HepG2 (cell line): Measurements from ENCODE around the gene TPM2. TPM values are rescaled to one million over a fixed set of nuclear protein-coding genes. Genes with fewer than 3 reads are reported as not detected.

Experiments used
- ATAC-seq: fragments of 200-7000 bp; cut with Tn5 transposase; 3 replicates; pipeline ENCODE4 v1.9.1; 2020; ENCODE audit warnings: mild to moderate bottlenecking, moderate library complexity
- BruUV-seq: library from RNA; stranded (reverse); fragments of 400-500 nt; replicated peaks from 2 replicates; lab custom pipeline; 2021; lab: Mats Ljungman, UMichigan
- CTCF ChIA-PET: fragments of 300-600 bp; formaldehyde crosslinking; extraction: SDS; loops from one replicate; lab custom pipeline; 2021; ENCODE audit warnings: low total read pairs, inconsistent platforms, low intra/inter-chr PET ratio; lab: Yijun Ruan, JAX
- POLR2A ChIA-PET: fragments of 350-600 bp; sonication (Branson Sonifier 250); formaldehyde crosslinking; loops from one replicate; lab custom pipeline; 2020; ENCODE audit warnings: antibody characterized with exemption, inconsistent platforms; lab: Yijun Ruan, JAX
- DNase-seq: peaks from one replicate; pipeline ENCODE4 v3.0.0-alpha.2; 2015; ENCODE audit warnings: low spot score
- FAIRE-seq: peaks from 3 replicates; lab custom pipeline; 2011; peaks lifted over from hg19 to GRCh38; lab: Jason Lieb, UNC
- H2AFZ ChIP-seq: one replicate; pipeline ENCODE4 v1.6.1; 2011; ENCODE audit warnings: low read length, inconsistent platforms
- H3K27ac ChIP-seq: fragments of 300-600 bp; 3 replicates; pipeline ENCODE4 v1.8.0; 2011; ENCODE audit warnings: mixed run types, mild to moderate bottlenecking, mixed read lengths, low read length, inconsistent platforms; ENCODE audit not compliant: insufficient read depth; ENCODE audit errors: extremely low read length
- H3K27me3 ChIP-seq, 2 experiments: fragments of 200-600 bp in 1 of 2; 2 replicates in 1 of 2; 3 replicates in 1 of 2; pipeline versions ENCODE4 v1.6.0 to v1.8.0; 2011; ENCODE audit warnings: low read length in 2 of 2, mild to moderate bottlenecking in 2 of 2, moderate library complexity in 2 of 2, inconsistent platforms in 1 of 2; ENCODE audit not compliant: insufficient read depth in 2 of 2, control insufficient read depth in 1 of 2
- H3K36me3 ChIP-seq, 2 experiments: fragments of 200-600 bp in 1 of 2; replicated peaks in 1 of 2; 2 replicates in 1 of 2; 3 replicates in 1 of 2; pipeline versions ENCODE4 v1.5.1 to v1.8.0; 2011; ENCODE audit warnings: low read length in 2 of 2, inconsistent platforms in 1 of 2; ENCODE audit not compliant: insufficient read depth in 2 of 2, control insufficient read depth in 1 of 2
- H3K4me1 ChIP-seq: 2 replicates; pipeline ENCODE4 v1.5.1; 2012; ENCODE audit warnings: low read length, inconsistent platforms; ENCODE audit not compliant: insufficient read depth
- H3K4me2 ChIP-seq: 2 replicates; pipeline ENCODE4 v1.6.0; 2011; ENCODE audit warnings: low read depth, low read length, inconsistent platforms
- H3K4me3 ChIP-seq, 3 experiments: fragments of 200-600 bp in 1 of 3; sonication (generic), shearing (Covaris generic) in 1 of 3; replicated peaks in 1 of 3; 2 replicates each; pipeline ENCODE4 v1.5.1; 2011 to 2016; ENCODE audit warnings: low read length in 3 of 3, inconsistent platforms in 2 of 3, low read depth in 2 of 3, mild to moderate bottlenecking in 2 of 3, control low read depth in 1 of 3, mixed read lengths in 1 of 3; ENCODE audit not compliant: insufficient read depth in 1 of 3
- H3K79me2 ChIP-seq: one replicate; pipeline ENCODE4 v1.6.1; 2011; ENCODE audit warnings: low read length, inconsistent platforms; ENCODE audit not compliant: insufficient read depth
- H3K9ac ChIP-seq: 2 replicates; pipeline ENCODE4 v1.6.0; 2011; ENCODE audit warnings: mild to moderate bottlenecking, low read depth, low read length, inconsistent platforms; ENCODE audit not compliant: insufficient read depth
- H3K9me3 ChIP-seq: 2 replicates; pipeline ENCODE4 v1.5.1; 2012; ENCODE audit warnings: mild to moderate bottlenecking, low read length
- H4K20me1 ChIP-seq: 2 replicates; pipeline ENCODE4 v1.6.0; 2011; ENCODE audit warnings: inconsistent platforms, mild to moderate bottlenecking, low read length, moderate library complexity; ENCODE audit not compliant: insufficient read depth
- BHLHE40 ChIP-seq: IDR thresholded peaks from 2 replicates; pipeline ENCODE4 v1.6.1; 2011; ENCODE audit warnings: low read length, improper control_type of control experiment
- ELF3 ChIP-seq: IDR thresholded peaks from 2 replicates; pipeline ENCODE4 v1.6.1; 2016; ENCODE audit warnings: missing genetic modification reagents, missing compliant biosample characterization
- ERF ChIP-seq: IDR thresholded peaks from 2 replicates; pipeline ENCODE4 v1.6.1; 2018; ENCODE audit warnings: missing biosample characterization, missing genetic modification reagents
- FOSL2 ChIP-seq: sonication (generic); formaldehyde crosslinking; IDR thresholded peaks from 2 replicates; pipeline ENCODE4 v1.4.0; 2020; ENCODE audit warnings: missing genetic modification reagents
- HMGXB3 ChIP-seq: sonication (generic); formaldehyde crosslinking; IDR thresholded peaks from 2 replicates; pipeline ENCODE4 v1.4.0; 2020; ENCODE audit warnings: missing genetic modification reagents, borderline replicate concordance
- KLF11 ChIP-seq: IDR thresholded peaks from 2 replicates; pipeline ENCODE4 v1.6.1; 2016; ENCODE audit warnings: missing compliant biosample characterization
- MED1 ChIP-seq: sonication (generic); formaldehyde crosslinking; IDR thresholded peaks from 2 replicates; pipeline ENCODE4 v1.4.0; 2020; ENCODE audit warnings: missing genetic modification reagents
- RNF2 ChIP-seq: fragments of 450-650 bp; conservative IDR thresholded peaks from 2 replicates; pipeline ENCODE4 v1.6.1; 2016; ENCODE audit warnings: low read depth
- SNRNP70 ChIP-seq: fragments of 200-400 bp; formaldehyde crosslinking; IDR thresholded peaks from 2 replicates; pipeline ENCODE4 v1.6.1; 2017; ENCODE audit warnings: mild to moderate bottlenecking, low read depth, low read length, moderate library complexity
- XRCC5 ChIP-seq: fragments of 200-400 bp; formaldehyde crosslinking; optimal IDR thresholded peaks from 2 replicates; pipeline ENCODE3; 2017; ENCODE audit warnings: mild to moderate bottlenecking, low read length
- ZBTB7A ChIP-seq: sonication (generic); formaldehyde crosslinking; IDR thresholded peaks from 2 replicates; pipeline ENCODE4 v1.8.0; 2022; ENCODE audit warnings: mild to moderate bottlenecking, missing genetic modification reagents
- ZMYM3 ChIP-seq: sonication (generic); formaldehyde crosslinking; IDR thresholded peaks from 2 replicates; pipeline ENCODE4 v1.5.1; 2020; ENCODE audit warnings: mild to moderate bottlenecking, missing genetic modification reagents
- ZNF513 ChIP-seq: sonication (generic); formaldehyde crosslinking; conservative IDR thresholded peaks from 2 replicates; pipeline ENCODE4 v1.5.0; 2020; ENCODE audit warnings: missing genetic modification reagents
- ZNF772 ChIP-seq: sonication (generic); formaldehyde crosslinking; IDR thresholded peaks from 2 replicates; pipeline ENCODE4 v1.5.0; 2020; ENCODE audit warnings: mild to moderate bottlenecking, missing genetic modification reagents
- ZNF782 ChIP-seq: sonication (generic); formaldehyde crosslinking; IDR thresholded peaks from 2 replicates; pipeline ENCODE4 v1.4.0; 2020; ENCODE audit warnings: missing genetic modification reagents, mild to moderate bottlenecking, borderline replicate concordance
- ZNF850 ChIP-seq: sonication (generic); formaldehyde crosslinking; conservative IDR thresholded peaks from 2 replicates; pipeline ENCODE4 v1.9.0; 2021; ENCODE audit warnings: mild to moderate bottlenecking, missing genetic modification reagents
- WGBS: methylation state at CpG from one replicate; pipeline ENCODE4 v1.1.6; 2017; ENCODE audit warnings: low lambda C conversion rate; 5-methylcytosine and 5-hydroxymethylcytosine counted together
- in situ Hi-C: cut with HindIII; loops from 2 replicates; pipeline ENCODE4 v1.10.0; 2017; ENCODE audit warnings: low pct_unique_long_range_greater_than_20kb; ENCODE audit not compliant: extremely low pct_ligation_motif_present
- intact Hi-C: fragments of 100-400 bp; cut with micrococcal nuclease; formaldehyde crosslinking; loops from one replicate; pipeline ENCODE4 v1.10.0; 2022; ENCODE audit not compliant: unreplicated experiment
- polyA plus RNA-seq, 8 experiments: library from polyadenylated mRNA; depleted of rRNA in 3 of 8; stranded (reverse) in 7 of 8; unstranded in 1 of 8; fragments of >200 nt; fragmentation: Illumina TruSeq in 4 of 8; extraction: Trizol in 4 of 8; gene quantifications; 2 replicates each; pipeline versions ENCODE4 v1.2.1 to v1.2.3, GENCODE V29; 2011 to 2016; ENCODE audit warnings: low read depth in 4 of 8, missing spikeins in 1 of 8, mixed read lengths in 1 of 8; ENCODE audit not compliant: insufficient read depth in 1 of 8
- total RNA-seq, 5 experiments: library from RNA; depleted of rRNA; stranded (reverse); fragments of >200 nt; fragmentation: Illumina TruSeq; extraction: Trizol; gene quantifications; 2 replicates each; pipeline ENCODE4 v1.2.3, GENCODE V29; 2016; ENCODE audit warnings: low read depth in 1 of 5

TPM2 gene
- total and polyA plus RNA-seq, 2 of the 13 experiments (the other 11 are each of a cell fraction or from before 2014, with no cell fraction given): 3.1 to 10.7 TPM

- no peak for TF ChIP-seq HMGXB3 (CRISPR knock-in tag)
- no peak for TF ChIP-seq MED1 (CRISPR knock-in tag)
- no peak for TF ChIP-seq FOSL2 (CRISPR knock-in tag)
- no peak for TF ChIP-seq RNF2
- TF ChIP-seq ZBTB7A: no peak
- TF ChIP-seq ERF (CRISPR knock-in tag): no peak
- no peak for TF ChIP-seq ZNF782 (CRISPR knock-in tag)
Observed at GRCh38 chr9:35665471-35665818, 24.3 kb downstream of the TPM2 start (continued).

GRCh38 chr9:35664531-35665470 is 24.9 kb downstream of the TPM2 start, which contains the start of gene ARHGEF39:
TSS of gene ARHGEF39 (minus strand) at chr9:35665195. CDS start at chr9:35665169, 26 bp downstream.
- FAIRE-seq: peak; percentile 63
- Histone ChIP-seq H3K4me2 (peak within 1 kb of the TSS; percentile 82), H4K20me1 (no peaks in the 10 kb centered on the region), H3K27me3 (no peaks in the 10 kb centered on the region), H3K79me2 (peaks cover 10% of the 10 kb centered on the region), H3K4me1 (peaks cover 80% of the 10 kb centered on the region), H3K9ac (peak within 1 kb of the TSS; percentile 83), H2AFZ (no peak within 1 kb of the TSS), H3K36me3 (peaks cover 8 to 10% of the 10 kb centered on the region in 2 experiments; a peak in 3 of 5 replicates), H3K4me3 (peak within 1 kb of the TSS; percentile 64 to 85 (median 78)), H3K27ac (peak within 1 kb of the TSS; percentile 73), H3K9me3 (no peaks in the 10 kb centered on the region)
- ChIA-PET POLR2A (interaction anchor here (0.9 to 2.5 kb wide), 13 partner anchors 9 to 84 kb away, joined by 3 to 24 read pairs (median 5); partner anchors contain the start of genes CA9, CREB3, GBA2 and RGP1), CTCF (interaction anchor here (1.6 kb wide), 1 partner anchor 32 kb away, joined by 5 read pairs; no protein-coding TSS in a partner anchor)
- ATAC-seq: peak; percentile 83
- BruUV-seq: TSS peak; percentile 58
- intact Hi-C loops (no loop called here), in situ Hi-C loops (loop anchor here (5.0 kb wide), 2 partner anchors 32 to 62 kb away; no protein-coding TSS in a partner anchor)
- DNase-seq: peak; percentile 81
- WGBS: 5% methylated on average over 17 of the region's 58 CpGs
- TF ChIP-seq ELF3 (CRISPR knock-in tag) (peak; percentile 94), SNRNP70 (no peak), ZNF850 (CRISPR knock-in tag) (no peak), XRCC5 (peak; percentile 78), KLF11 (CRISPR knock-in tag) (0 out of 2 replicates have a peak, but pooled peaks have one; percentile 37), ZNF772 (CRISPR knock-in tag) (peak; percentile 72), ZMYM3 (CRISPR knock-in tag) (peak; percentile 65), ZNF513 (CRISPR knock-in tag) (peak; percentile 68; the same call in 1 of the 2 replicates), BHLHE40 (no peak)
